NOMO-1 (cell line): Measurements from ENCODE around the gene SNX27.
"Not testable (repeated sequence)": the region's sequence is repeated elsewhere in the genome, so short reads cannot be mapped to it uniquely, and the experiment has no call there.

Experiments used
- DNase-seq, 2 experiments: peaks; one replicate each; lab custom pipeline; 2025; ENCODE audit not compliant: unreplicated experiment in 2 of 2; lab: John Stamatoyannopoulos, UW

Gene SNX27

GRCh38 chr1:151638074-151638775 lies 26.4 kb downstream of the SNX27 start:
- DNase-seq, result no peak

DNA sequence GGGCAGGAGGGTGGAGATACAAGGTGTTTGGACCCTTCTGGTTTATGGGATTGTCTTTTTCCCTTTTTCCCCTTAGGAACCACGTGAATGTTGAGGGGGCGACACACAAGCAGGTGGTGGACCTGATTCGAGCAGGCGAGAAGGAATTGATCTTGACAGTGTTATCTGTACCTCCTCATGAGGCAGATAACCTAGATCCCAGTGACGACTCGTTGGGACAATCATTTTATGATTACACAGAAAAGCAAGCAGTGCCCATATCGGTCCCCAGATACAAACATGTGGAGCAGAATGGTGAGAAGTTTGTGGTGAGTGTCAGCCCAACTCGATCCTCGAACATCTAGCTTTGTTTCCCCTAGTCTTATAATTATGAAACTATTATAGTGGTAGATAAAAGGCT lies 27.0 kb downstream of the SNX27 start:
- DNase-seq, result no peak

- DNase-seq, result no peak
These were observed 27.6 kb downstream of the SNX27 start for GRCh38 chr1:151639466-151639865.

- no peak for DNase-seq
These were observed 29.4 kb downstream of the SNX27 start for GRCh38 chr1:151641229-151641628.

DNA sequence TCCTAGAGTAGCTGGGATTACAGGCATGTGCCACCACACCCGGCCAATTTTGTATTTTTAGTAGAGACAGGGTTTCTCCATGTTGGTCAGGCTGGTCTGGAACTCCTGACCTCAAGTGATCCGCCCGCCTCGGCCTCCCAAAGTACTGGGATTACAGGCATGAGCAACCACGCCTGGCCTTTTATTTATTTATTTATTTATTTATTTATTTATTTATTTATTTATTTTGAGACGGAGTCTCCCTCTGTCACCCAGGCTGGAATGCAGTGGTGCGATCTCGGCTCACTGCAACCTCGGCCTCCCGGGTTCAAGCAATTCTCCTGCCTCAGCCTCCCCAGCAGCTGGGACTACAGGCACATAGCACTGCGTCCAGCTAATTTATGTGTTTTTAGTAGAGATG lies 31.2 kb downstream of the SNX27 start:
- not testable (repeated sequence) for DNase-seq

DNA sequence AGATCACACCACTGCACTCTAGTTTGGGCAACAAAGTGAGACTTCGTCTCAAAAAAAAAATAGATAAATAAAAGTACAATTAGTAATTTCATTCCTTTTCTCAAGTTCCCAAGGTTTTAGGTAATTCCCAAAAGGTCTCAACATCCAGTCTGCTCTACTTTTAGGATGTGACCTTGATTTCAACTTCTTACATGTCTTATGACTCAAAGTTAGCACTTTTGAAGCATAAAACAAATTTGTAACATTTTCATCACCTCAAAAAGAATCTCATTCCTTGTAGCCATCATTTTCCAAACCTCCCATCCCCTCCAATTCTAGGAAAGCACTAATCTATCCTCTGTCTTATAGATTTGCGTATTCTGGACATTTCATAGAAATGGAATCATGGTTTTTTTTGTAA lies 32.2 kb downstream of the SNX27 start:
- no peak for DNase-seq

DNA sequence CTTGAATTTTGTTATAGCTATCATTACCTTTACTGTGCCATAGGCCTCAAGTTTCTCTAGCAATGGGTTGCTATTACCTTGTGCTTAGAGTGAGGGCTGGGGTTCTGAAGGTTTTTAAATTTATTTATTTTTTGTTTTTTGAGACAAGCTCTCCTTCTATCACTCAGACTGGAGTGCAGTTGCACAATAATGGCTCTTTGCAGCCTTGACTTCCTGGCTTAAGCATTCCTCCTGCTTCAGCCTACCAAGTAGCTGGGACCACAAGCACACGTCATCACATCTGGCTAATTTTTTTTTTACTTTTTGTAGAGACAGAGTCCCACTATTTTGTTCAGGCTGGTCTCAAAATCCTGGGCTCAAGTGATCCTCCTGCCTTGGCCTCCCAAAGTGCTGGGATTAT lies 41.5 kb downstream of the SNX27 start:
- peak; percentile 12 to 60 for DNase-seq

DNA sequence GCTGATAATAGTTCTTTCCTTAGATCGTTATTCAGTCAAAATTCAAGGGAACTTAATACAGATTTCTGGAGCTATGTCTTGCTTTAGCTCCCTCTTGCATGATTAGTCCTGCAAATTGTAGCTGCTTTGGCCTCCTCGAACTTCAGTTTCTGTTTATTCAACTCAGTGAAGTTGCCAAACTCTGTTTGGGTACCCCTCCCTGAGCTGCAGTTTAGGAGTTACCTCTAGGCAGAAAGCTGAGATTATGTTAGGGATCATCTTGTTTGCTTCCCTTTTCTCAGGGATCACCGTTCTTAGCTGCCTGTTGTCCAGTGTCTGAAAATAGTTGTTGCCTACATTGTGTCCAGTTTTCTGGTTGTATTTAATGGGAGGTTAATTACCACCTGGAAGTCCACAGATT lies 43.5 kb downstream of the SNX27 start:
- DNase-seq, result peak in 1 of 2 experiments; percentile 48

DNA sequence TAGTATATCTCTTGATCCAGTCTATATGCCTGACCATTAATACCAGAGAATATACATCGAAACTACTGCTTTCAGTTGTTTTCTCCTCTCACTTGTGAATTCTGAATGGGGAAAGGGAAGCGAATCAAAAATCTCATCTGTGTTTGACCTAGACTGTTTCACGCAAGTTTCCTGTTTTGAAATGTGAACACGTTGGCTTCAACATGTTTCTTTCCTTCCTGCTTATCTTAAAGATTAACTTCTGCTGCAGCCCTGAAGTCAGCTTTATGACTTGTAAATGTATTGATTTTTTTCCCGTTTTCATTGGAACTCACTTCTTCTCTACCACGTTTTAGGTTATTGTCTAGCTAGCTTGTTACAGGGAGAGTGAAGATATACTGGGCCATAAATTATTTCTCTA lies 49.9 kb downstream of the SNX27 start:
- peak; percentile 30 to 94 for DNase-seq

- DNase-seq, result no peak
These were observed 56.2 kb downstream of the SNX27 start for GRCh38 chr1:151668090-151668489.

DNA sequence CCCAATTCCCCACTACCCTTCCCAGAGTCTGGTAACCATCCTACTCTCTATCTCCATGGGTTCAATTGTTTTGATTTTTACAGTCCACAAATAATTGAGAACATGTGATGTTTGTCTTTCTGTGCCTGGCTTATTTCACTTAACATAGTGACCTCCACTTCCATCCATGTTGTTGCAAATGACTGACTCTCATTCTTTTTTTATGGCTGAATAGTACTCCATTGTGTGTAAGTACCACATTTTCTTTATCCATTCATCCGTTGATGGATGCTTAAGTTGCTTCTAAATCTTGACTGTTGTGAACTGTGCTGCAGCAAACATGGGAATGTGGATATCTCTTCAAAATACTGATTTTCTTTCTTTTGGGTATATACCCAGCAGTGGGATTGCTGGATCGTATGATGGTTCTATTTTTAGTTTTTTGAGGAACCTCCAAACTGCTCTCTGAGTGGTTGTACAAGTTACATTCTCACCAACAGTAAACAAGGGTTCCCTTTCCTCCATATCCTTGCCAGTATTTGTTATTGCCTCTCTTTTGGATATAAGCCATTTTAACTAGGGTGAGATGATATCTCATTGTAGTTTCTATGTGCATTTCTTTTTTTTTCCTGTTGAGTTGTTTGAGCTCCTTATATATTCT lies 58.3 kb downstream of the SNX27 start:
- DNase-seq, result not testable (repeated sequence)

- DNase-seq, result no peak
These were observed 61.6 kb downstream of the SNX27 start for GRCh38 chr1:151673407-151673806.

- no peak for DNase-seq
These were observed 68.5 kb downstream of the SNX27 start for GRCh38 chr1:151680391-151680790.

GRCh38 chr1:151680826-151681225 lies 69.0 kb downstream of the SNX27 start:
- no peak for DNase-seq

DNA sequence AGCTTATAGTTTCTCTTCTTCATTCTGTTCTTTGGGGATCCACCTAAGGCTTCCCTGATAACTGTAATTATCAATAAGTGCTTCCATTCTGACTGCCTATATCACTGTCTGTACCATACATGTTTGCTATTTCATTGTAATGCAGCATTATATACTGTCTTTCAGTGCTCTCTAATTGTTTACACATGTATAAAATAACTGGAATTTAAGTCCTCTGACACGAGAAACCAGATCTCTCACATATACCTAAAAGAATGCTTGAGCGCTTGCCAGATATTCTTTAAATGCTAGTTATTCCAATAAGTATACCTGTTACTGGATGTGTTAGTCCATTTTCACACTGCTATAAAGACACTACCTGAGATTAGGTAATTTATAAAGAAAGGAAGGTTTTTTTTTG lies 70.1 kb downstream of the SNX27 start:
- no peak for DNase-seq

DNA sequence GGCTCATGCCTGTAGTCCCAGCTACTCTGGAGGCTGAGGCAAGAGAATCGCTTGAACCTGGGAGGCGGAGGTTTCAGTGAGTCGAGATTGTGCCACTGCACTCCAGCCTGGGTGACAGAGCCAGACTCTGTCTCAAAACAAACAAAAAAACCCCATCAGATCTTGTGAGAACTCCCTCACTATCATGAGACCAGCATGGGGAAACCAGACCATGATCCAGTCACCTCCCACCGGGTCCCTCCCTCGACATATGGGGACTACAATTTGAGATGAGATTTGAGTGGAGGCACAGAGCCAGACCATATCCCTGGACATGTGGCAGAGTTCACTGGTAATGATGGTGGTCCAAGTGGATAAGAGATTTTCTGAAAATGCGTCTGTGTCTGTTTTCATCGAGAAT lies 71.1 kb downstream of the SNX27 start:
- not testable (repeated sequence) for DNase-seq

- no peak for DNase-seq
These were observed 72.3 kb downstream of the SNX27 start for GRCh38 chr1:151684128-151684527.

- no peak for DNase-seq
These were observed 74.7 kb downstream of the SNX27 start for GRCh38 chr1:151686561-151686960.

GRCh38 chr1:151689494-151689893 lies 77.6 kb downstream of the SNX27 start:
- no peak for DNase-seq

DNA sequence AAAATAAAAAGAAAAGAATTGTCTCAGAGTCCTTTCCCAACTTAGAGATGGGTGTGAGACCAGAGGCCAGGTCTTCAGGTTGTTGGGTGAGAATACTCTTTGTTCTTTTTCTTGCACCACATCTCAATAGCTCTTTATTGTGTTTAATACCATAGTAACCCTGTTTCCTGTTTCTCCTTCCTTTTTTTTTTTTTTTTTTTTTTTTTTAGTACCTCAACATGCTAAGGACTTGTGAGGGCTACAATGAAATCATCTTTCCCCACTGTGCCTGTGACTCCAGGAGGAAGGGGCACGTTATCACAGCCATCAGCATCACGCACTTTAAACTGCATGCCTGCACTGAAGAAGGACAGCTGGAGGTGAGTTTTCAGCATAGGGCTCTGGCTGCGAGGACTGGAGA lies 80.4 kb downstream of the SNX27 start:
- DNase-seq, result peak; percentile 15 to 68

- DNase-seq, result no peak
These were observed 81.3 kb downstream of the SNX27 start for GRCh38 chr1:151693057-151693651.

GRCh38 chr1:151701515-151701914 lies 89.7 kb downstream of the SNX27 start:
- no peak for DNase-seq
